Karpas-422 (cell line): ENCODE measurements around the gene C14orf132. TPM values are rescaled to one million over a fixed set of nuclear protein-coding genes. Genes with fewer than 3 reads are reported as not detected.

Experiments used
- DNase-seq: peaks from one replicate; pipeline ENCODE4 v3.0.0-alpha.2; 2015
- H2AFZ ChIP-seq: fragments of 200-600 bp; sonication (generic); 2 replicates; pipeline ENCODE4 v1.6.1; 2014; ENCODE audit warnings: antibody characterized with exemption, low read length, mixed read lengths
- H3K27ac ChIP-seq: fragments of 200-600 bp; sonication (generic); 2 replicates; pipeline ENCODE4 v1.5.1; 2014; ENCODE audit warnings: mild to moderate bottlenecking, low read length, moderate library complexity
- H3K27me3 ChIP-seq: fragments of 200-600 bp; sonication (generic); 2 replicates; pipeline ENCODE4 v1.6.1; 2014; ENCODE audit warnings: low read length, mixed read lengths
- H3K36me3 ChIP-seq: fragments of 200-600 bp; sonication (generic); 2 replicates; pipeline ENCODE4 v1.6.1; 2014; ENCODE audit warnings: low read length, mixed read lengths; ENCODE audit not compliant: insufficient read depth
- H3K4me1 ChIP-seq: fragments of 200-600 bp; sonication (generic); 2 replicates; pipeline ENCODE4 v1.6.1; 2014; ENCODE audit warnings: mild to moderate bottlenecking, low read length, mixed read lengths
- H3K4me2 ChIP-seq: fragments of 200-600 bp; sonication (generic); 2 replicates; pipeline ENCODE4 v1.6.1; 2014; ENCODE audit warnings: low read length, low read depth, mild to moderate bottlenecking; ENCODE audit not compliant: poor library complexity, severe bottlenecking
- H3K4me3 ChIP-seq: fragments of 200-600 bp; sonication (generic); 2 replicates; pipeline ENCODE4 v1.5.1; 2014; ENCODE audit warnings: mild to moderate bottlenecking, antibody characterized with exemption, low read length, mixed read lengths
- H3K79me2 ChIP-seq: fragments of 200-600 bp; sonication (generic); 2 replicates; pipeline ENCODE4 v1.6.1; 2014; ENCODE audit warnings: mild to moderate bottlenecking, low read length, mixed read lengths
- H3K9ac ChIP-seq: fragments of 200-600 bp; sonication (generic); 2 replicates; pipeline ENCODE4 v1.6.0; 2014; ENCODE audit warnings: low read length
- H3K9me2 ChIP-seq: fragments of 200-600 bp; sonication (generic), shearing (Covaris generic); replicated peaks from 2 replicates; pipeline ENCODE4 v1.6.0; 2014; ENCODE audit warnings: mild to moderate bottlenecking, low read length, moderate library complexity; ENCODE audit not compliant: insufficient read depth
- H3K9me3 ChIP-seq: fragments of 300-700, 200-600 bp; sonication (generic); 2 replicates; pipeline ENCODE4 v1.6.1; 2014; ENCODE audit warnings: low read length, mixed read lengths
- H4K20me1 ChIP-seq: fragments of 200-600 bp; sonication (generic); 2 replicates; pipeline ENCODE4 v1.6.1; 2014; ENCODE audit warnings: mild to moderate bottlenecking, antibody characterized with exemption, low read length, low read depth; ENCODE audit not compliant: insufficient read depth
- total RNA-seq: library from RNA; depleted of rRNA; stranded (reverse); fragments of >200 nt; shearing (Covaris generic); gene quantifications from 2 replicates; pipeline ENCODE4 v1.2.3, GENCODE V29; 2014; ENCODE audit warnings: low replicate concordance

C14orf132 gene
- total RNA-seq, 1 experiment from 2014 or later: 0.07 TPM

DNA sequence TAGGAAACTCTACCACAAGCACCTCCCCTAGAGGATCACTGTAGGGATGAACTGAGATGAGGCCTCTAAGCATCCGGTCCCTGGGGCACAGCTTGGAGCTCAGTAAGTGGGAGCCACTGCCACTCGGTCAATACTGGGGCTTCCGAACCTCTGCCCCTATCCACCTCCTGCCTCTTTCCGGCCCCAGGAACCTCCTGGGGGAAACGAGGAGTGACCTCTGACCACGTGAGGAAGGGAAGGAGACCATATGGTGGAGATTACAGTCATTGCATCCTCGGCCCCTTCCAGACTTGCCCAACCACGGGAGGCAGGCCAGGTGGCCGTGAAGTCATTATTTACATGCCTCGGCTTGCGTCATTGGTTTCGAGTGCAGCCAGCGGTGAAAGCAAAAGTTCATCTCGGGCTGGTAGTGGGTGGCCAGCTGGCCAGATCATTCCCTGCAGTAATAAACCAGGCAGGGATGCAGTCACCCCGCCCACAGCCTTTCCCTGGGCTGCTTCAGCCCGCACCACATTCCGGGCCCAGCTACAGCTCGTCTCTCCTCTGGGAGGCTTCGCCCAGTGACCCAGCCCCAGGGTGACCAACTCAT, 65.4 kb downstream of the C14orf132 start:
- Histone ChIP-seq H3K27me3 (no peaks in the 10 kb centered on the region), H4K20me1 (no peaks in the 10 kb centered on the region)

DNA sequence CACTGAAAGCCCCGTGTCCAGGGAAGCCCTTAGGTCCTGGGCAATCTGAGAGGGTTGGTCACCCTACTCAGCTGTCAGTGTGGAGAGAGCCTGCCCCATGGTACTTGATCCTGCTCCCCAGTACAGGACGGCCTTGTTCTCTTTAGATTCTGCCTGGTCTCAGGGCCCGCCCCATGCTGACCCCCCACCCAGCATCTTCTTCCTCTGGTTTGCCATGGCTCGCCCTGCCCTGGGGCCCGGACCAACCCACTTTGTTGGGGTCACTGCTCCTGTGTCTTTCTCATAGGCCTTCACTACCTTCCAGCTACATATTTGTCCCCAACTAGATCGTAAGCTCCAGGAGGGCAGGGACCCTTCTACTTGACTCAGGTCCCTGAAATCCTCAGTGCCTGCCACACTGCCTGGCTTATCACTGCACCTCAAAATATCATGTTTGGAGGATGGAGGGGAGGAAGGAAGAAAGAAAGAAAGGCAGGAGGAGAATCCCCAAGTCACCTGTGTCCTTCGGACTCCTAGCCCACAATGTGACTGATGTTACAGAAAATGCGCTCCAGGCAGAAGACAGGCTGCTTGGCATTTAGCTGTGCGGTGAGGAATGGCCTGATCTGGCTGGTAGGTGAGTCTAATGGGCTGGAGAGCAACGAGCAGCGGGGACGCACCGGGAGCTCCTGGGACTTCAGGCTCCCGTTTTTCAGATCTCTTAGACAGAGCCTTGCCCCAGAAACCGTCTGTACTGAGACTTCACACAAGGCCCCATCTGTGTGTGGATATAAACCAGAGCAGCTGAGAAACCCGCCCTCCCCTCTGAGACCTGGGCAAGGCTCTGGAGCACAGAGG, 66.1 kb downstream of the C14orf132 start:
- no peak overlapping the region for H2AFZ ChIP-seq
- H3K9ac ChIP-seq: no peak overlapping the region
- H3K9me2 ChIP-seq: no peaks in the 10 kb centered on the region
- H3K4me2 ChIP-seq: no peak overlapping the region
- H3K79me2 ChIP-seq: no peaks in the 10 kb centered on the region
- H3K27ac ChIP-seq: no peak overlapping the region
- H3K4me3 ChIP-seq: no peak overlapping the region
- H3K36me3 ChIP-seq: no peaks in the 10 kb centered on the region
- peaks cover 19% of the 10 kb centered on the region for H3K4me1 ChIP-seq
- H4K20me1 ChIP-seq: no peaks in the 10 kb centered on the region
- no peaks in the 10 kb centered on the region for H3K27me3 ChIP-seq
- no peak for DNase-seq
- no peaks in the 10 kb centered on the region for H3K9me3 ChIP-seq

More for the DNA sequence above, 65.4 kb downstream of the C14orf132 start:
- no peak overlapping the region for H2AFZ ChIP-seq
- H3K27ac ChIP-seq: no peak overlapping the region
- H3K79me2 ChIP-seq: no peaks in the 10 kb centered on the region
- DNase-seq: peak; percentile 59
- H3K9ac ChIP-seq: no peak overlapping the region
- H3K36me3 ChIP-seq: no peaks in the 10 kb centered on the region
- H3K4me3 ChIP-seq: no peak overlapping the region
- H3K4me1 ChIP-seq: peaks cover 22% of the 10 kb centered on the region
- H3K4me2 ChIP-seq: no peak overlapping the region
- H3K9me3 ChIP-seq: no peaks in the 10 kb centered on the region
- H3K9me2 ChIP-seq: no peaks in the 10 kb centered on the region

DNA sequence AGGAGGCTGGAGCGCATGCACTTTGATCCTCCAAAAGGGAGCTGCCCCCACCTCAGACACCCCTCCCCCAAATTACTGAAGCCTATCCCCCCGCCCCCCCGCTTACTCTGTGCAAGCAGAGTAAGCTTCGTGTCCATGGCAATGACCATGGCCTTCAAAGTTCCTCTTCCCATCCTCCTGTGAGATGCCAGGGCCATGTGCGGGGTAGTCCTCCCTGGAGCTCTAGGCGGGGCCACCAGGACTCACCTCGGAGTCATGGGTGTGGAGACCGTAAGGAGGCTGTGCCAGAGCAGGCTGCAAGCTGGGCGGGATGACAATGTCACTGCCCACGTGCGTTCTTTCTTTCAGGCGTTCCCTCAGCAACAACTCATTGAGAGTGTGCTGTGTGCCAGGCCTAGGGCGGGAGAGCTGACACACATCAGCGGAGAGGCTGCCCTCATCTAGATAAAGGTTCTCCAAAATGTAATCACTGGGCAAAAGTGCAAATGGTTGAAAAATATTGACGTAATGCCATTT, 66.8 kb downstream of the C14orf132 start:
- no peaks in the 10 kb centered on the region for H4K20me1 ChIP-seq
- H3K4me1 ChIP-seq: peaks cover 19% of the 10 kb centered on the region
- no peak overlapping the region for H3K9ac ChIP-seq
- no peaks in the 10 kb centered on the region for H3K9me2 ChIP-seq
- H3K27me3 ChIP-seq: no peaks in the 10 kb centered on the region
- no peaks in the 10 kb centered on the region for H3K36me3 ChIP-seq
- no peak for DNase-seq
- H3K4me3 ChIP-seq: no peak overlapping the region
- no peak overlapping the region for H2AFZ ChIP-seq
- no peaks in the 10 kb centered on the region for H3K79me2 ChIP-seq
- no peaks in the 10 kb centered on the region for H3K9me3 ChIP-seq
- no peak overlapping the region for H3K27ac ChIP-seq
- no peak overlapping the region for H3K4me2 ChIP-seq

DNA sequence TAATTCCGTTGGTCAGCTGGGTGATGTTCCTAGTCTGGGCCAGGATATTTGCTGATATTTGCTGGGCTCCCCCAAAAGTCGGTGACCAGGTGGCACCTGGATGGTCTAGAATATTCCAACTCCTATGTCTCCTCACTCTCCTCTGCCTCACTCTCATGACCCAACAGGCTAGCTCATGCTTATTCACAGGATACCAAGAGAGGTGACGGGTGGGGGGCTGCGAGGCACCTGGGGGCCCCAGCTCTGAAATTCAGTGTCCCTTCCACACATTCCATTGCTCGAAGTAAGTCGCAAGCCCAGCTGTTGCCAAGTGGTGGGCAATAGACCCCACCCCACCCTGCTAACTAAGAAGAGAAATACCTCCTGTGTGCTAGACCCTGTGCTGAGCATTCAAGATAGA, 67.7 kb downstream of the C14orf132 start:
- H3K27ac ChIP-seq: no peak overlapping the region
- no peak for DNase-seq

DNA sequence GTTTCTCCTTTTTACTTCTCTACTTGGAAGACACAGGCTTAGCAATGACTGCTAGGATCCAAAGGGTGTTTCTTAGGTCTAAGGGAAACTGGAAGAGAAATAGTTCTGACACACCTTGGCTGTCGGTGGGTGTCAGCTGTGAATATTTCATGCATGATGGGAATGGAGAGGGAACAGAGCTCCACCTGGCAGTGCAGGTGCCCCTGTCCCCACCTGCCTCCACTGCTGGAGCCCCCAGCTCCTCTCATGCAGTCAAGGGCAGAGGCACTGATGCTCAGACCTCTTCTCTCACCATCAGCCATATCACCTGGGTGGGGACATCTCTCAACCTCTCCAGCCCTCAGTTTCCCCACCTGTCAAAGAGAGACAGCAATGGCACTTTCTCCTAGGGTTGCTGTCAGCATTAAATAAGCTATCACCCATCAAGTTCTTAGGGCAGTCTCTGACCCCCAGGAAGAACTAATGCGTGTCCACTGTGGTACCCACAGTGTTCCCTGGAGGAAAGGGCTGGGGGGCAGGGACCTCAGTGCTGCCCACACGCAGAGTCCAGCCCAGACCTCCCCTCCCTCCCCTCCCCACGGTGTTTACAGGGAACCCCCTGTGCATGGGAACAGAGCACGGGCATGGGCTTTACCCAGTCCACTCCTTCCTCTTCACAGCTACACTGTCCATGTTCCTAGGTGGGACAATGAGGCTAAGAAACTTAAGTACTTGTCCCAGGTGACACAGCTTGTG, 69.1 kb downstream of the C14orf132 start:
- H3K27ac ChIP-seq: no peak overlapping the region
- no peak overlapping the region for H2AFZ ChIP-seq
- H3K9me2 ChIP-seq: no peaks in the 10 kb centered on the region
- H3K9ac ChIP-seq: no peak overlapping the region
- H3K79me2 ChIP-seq: no peaks in the 10 kb centered on the region
- H3K36me3 ChIP-seq: no peaks in the 10 kb centered on the region
- H3K4me3 ChIP-seq: no peak overlapping the region
- H4K20me1 ChIP-seq: no peaks in the 10 kb centered on the region
- DNase-seq: no peak
- no peak overlapping the region for H3K4me2 ChIP-seq
- peaks cover 4% of the 10 kb centered on the region for H3K9me3 ChIP-seq
- peaks cover 19% of the 10 kb centered on the region for H3K4me1 ChIP-seq
- H3K27me3 ChIP-seq: peaks cover 3% of the 10 kb centered on the region; the same call in 1 of the 2 replicates

More for the DNA sequence above, 67.7 kb downstream of the C14orf132 start:
- H3K4me3 ChIP-seq: no peak overlapping the region
- H3K4me1 ChIP-seq: peaks cover 19% of the 10 kb centered on the region
- H3K27me3 ChIP-seq: no peaks in the 10 kb centered on the region
- H3K9me2 ChIP-seq: no peaks in the 10 kb centered on the region
- no peaks in the 10 kb centered on the region for H4K20me1 ChIP-seq
- H3K4me2 ChIP-seq: no peak overlapping the region
- H3K9ac ChIP-seq: no peak overlapping the region
- no peak overlapping the region for H2AFZ ChIP-seq
- no peaks in the 10 kb centered on the region for H3K79me2 ChIP-seq
- no peaks in the 10 kb centered on the region for H3K36me3 ChIP-seq
- no peaks in the 10 kb centered on the region for H3K9me3 ChIP-seq

DNA sequence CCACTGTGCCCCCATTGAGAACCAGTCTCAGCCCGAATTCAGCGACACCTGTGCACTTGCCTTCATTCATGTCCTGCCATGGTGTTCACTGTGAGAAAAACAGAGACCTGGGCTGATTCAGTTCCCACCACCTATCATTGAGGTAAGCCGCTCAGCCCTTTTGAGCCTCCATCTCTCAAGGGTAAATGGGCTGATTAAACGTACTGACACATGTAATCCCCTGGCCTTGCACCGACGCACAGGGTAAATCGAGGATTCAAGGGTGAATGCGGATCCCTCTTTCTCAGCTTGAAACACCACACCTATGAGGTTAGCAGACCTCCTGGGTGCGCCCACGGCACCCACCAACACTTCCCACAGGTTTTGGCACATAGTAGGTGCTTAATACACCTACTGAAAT, 69.7 kb downstream of the C14orf132 start:
- Histone ChIP-seq H3K27ac (no peak overlapping the region), H3K4me3 (no peak overlapping the region), H3K27me3 (peaks cover 5% of the 10 kb centered on the region; the same call in 1 of the 2 replicates), H3K9me3 (peaks cover 8% of the 10 kb centered on the region), H3K4me1 (peaks cover 18% of the 10 kb centered on the region), H4K20me1 (no peaks in the 10 kb centered on the region), H3K9me2 (no peaks in the 10 kb centered on the region), H3K9ac (no peak overlapping the region), H3K36me3 (no peaks in the 10 kb centered on the region), H3K4me2 (no peak overlapping the region), H3K79me2 (no peaks in the 10 kb centered on the region), H2AFZ (no peak overlapping the region)
- no peak for DNase-seq

DNA sequence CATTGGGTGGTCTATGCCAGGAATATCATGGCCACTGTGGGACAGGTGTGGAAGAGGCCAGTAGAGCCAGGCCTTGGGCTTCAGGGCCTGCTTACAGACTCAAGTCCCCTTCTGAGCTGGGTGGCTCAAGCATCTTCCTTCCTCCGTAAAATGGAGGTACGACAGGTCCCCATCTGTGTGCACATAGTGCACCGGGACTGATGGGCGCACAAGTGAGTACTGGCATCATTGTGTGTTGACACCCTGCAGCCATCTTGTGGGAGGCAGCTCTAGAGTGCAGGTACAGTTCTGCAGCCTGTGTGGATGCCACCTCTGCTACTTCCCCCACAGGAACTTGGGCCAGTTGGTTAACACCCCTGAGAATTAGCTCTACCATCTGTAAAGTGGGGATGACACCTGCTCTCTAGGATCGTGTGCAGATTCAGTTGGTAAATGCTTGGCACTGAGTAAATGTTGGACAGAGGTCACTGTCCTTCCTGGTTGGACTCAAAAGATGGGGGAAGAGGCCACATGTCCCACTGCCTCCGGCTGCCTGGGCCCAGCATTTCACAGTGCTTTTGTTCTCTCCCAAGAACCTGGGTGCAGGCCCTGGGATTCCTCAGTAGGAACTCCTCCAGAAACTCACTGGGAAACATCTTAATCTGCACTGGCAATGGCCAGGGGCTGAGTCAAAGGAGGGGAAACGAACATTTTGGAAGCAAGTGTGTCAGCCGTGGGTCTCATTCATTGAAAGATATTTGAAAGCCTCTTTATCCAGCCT, 70.6 kb downstream of the C14orf132 start:
- Histone ChIP-seq H4K20me1 (no peaks in the 10 kb centered on the region), H3K4me3 (no peak overlapping the region), H3K4me1 (peaks cover 9% of the 10 kb centered on the region), H2AFZ (no peak overlapping the region), H3K36me3 (no peaks in the 10 kb centered on the region), H3K9me2 (no peaks in the 10 kb centered on the region), H3K9ac (no peak overlapping the region), H3K4me2 (no peak overlapping the region), H3K27me3 (peaks cover 5% of the 10 kb centered on the region; the same call in 1 of the 2 replicates), H3K79me2 (no peaks in the 10 kb centered on the region), H3K9me3 (peaks cover 13% of the 10 kb centered on the region), H3K27ac (no peak overlapping the region)
- DNase-seq: peak; percentile 65
